NCI-H69 (cell line): ENCODE results near the gene SIPA1L3.

Experiments
- DNase-seq: peaks from one replicate; lab custom pipeline; 2025; lab: John Stamatoyannopoulos, UW

Gene SIPA1L3

DNA sequence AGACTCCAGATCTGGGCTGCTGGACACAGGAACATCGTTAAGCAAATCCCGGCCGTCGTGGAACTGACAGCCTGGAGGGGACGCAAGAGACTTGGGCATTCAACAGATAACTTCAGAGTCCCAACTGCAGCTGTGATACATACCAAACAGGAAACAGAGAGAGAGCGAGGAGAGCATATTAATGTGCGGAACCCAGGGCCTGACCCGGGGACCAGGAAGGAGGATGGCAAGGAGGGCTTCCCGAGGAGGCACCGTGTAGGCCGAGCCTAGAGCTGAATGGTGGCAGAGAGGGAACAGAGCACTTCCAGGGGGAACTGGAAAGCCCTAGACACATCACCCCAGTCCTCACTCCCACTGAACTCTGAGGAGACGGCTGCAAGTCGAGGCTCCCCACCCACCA lies 68.1 kb downstream of the SIPA1L3 start:
- no peak for DNase-seq

DNA sequence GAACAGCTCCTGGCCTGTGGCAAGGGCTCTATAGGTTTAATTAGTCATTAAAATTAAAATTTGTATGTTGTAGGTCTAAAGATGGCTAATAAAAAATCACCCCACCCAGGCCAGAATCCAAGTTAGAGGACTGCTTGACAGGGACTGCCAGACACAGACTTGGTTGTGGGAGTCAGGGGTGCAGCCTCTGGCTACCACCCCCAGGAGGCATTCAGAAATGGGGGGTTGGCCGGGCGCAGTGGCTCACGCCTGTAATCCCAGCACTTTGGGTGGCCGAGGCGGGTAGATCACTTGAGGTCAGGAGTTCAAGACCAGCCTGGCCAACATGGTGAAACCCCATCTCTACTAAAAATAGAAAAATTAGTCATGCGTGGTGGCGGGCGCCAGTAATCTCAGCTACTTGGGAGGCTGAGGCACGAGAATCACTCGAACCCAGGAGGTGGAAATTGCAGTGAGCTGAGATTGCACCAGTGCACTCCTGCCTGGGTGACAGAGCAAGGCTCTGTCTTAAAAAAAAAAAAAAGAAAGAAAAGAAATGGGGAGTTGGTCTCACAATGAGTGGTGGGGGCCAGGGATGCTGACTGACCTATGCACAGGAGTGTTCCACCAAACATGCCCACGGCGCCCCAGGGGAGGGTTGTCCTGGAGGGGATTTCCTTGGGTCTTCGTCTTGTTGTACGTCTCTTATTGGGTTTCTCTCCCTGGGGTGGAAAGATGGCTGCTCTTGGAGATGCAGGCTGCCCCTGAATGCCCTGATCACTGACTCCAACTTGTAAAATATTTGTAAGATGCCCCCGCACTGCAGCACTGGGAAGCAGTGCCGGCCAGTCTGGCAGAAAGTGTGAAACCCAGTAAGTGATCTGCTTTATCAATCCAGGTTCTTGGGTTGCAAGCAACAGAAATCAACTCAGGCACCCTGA lies 68.8 kb downstream of the SIPA1L3 start:
- DNase-seq, result no peak

DNA sequence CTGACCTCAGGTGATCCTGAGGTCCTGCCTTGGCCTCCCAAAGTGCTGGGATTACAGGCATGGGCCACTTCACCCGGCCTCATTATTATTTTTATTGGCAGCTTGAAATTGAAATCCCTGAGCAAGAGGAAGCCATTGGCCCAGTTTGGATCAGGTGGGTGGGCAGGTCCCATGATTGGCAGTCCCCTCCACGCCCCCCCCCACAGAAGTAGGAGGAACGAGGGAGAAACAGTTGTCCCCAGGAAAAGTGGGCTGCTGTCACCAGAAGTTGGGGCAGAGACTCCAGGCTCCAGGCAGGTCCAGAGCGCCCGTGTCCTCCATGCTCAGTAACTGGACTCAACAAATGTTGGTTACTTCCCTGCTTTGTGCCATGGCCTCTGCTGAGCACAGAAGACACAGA lies 70.4 kb downstream of the SIPA1L3 start:
- no peak for DNase-seq

DNA sequence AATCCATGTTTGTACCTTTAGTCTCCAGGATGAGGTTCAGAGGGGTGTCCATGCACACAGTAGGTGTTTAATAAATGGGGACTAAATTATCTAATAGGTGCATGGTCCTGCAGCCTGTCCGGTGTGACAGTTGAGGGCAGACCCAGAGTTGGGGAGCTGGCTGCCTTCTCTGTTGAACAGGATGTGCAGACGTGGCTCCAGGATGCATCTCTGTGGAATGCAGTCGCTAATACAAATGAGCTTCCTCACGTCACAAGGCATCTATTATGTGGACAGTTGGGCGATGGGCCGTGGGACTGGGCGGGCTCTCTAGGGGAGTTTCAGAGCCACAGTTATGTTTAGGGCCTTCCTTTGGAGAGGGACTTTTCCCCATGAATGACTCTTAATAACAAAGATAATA lies 71.0 kb downstream of the SIPA1L3 start:
- DNase-seq, result no peak

DNA sequence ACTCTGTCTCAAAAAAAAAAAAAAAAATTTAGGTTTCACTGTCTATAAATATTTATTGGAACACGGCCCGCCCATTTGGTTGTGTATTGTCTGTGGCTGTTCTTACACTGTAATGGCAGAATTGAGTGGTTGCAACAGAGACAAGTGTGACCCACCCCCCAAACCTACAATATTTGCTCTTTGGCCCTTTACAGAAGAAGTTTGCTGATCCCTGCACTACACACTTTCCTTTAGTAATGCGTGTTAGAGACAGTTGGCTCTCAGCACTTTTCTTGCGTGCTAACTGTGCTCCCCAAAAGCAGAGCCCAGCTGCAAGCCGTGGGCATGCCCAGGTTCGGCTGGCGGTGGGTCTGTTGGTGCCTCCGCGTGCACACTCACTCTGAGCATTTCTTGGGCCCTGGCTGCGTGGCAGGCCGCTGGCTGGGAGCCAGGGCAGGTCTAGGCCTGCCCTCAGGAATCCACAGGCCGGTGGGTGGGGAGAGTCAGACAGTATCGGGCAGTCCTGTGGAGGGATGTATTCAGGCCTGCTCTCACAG lies 72.6 kb downstream of the SIPA1L3 start:
- peak; percentile 85 for DNase-seq

DNA sequence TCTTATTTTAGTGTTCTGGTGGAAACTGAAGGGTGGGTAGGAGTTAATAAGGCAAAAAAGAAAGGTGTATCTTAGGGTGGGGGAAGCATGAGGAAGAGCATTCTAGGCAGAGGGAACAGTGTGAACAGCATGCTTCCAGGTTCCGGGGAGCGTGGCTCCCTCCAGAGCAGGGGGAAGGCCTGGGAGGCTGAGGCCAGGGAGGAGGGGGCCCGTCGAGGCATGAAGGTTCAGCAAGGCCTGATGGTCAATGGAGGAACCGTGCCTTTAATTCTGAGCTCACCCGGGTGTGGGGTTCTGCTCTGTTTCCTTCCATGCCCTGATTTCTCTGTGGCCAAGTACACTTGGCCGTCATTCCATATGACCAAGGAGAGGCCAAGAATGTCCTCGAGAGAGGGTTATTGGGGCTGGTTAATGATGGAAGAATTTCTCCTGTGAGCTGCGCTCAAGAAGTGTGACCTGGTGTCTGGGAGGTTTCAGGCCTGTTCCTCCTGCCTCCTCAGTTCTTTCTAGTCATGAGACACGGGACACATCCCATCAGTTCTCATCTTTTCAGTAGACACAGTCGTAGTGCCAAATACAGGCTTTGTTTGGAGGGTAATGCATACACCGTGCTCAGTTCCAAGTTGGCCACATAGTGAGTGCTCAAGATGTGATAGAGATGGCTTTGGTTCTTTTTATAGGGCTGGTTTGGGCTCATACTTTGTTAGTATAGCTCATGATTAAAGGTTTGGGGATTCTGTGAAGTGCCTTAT lies 73.6 kb downstream of the SIPA1L3 start:
- no peak for DNase-seq

DNA sequence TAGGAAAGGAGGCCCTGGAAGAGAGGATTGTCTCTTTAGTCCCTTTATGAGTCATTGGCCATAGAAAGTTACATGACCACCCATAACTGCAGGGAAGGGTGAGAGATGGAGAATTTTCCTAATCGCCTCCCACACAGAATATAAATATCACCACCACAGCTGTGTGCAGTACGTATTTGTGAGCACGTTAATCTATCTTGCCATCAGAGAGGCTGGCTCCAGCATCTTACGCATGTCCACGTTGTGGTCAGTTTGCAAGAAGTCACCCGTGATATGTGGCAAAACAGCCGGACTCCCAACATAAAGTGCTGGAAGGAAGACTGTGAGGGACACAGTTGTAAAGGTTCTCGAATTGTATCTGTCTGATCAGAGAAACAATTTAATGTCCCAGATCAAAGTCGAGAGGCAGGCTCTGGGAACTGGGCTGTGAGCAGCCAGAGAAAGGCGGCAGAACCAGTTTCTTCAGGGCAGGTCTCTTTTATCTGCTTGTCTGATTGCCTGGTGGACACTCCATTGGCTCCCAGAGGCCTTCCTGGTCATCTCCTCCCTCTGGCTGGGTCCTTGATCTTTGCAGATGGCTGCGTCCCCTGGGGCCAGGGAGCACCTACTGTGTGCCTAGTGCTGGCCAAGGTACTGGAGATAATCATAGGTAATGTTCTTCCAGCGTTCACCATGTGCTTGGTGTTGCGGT lies 74.9 kb downstream of the SIPA1L3 start:
- no peak for DNase-seq

DNA sequence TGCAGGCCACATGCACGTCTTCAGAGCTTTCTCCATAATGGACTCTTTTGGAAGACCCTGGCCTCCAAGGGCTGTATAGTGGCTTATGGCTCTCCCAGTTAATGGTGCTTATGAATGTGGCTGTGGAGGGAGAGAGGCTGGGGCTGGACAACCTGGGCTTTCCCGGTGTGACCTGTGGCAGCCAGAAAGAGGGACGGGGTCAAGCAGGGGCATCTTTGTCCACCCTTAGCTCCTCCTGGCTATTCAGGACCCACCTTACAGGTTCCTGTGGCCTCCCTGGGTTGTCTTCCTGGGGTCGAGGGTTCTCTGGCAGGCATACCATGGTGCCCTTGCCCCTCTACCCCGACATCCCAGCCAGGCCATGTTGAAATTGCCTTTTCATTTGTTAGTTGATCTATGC lies 75.6 kb downstream of the SIPA1L3 start:
- no peak for DNase-seq

DNA sequence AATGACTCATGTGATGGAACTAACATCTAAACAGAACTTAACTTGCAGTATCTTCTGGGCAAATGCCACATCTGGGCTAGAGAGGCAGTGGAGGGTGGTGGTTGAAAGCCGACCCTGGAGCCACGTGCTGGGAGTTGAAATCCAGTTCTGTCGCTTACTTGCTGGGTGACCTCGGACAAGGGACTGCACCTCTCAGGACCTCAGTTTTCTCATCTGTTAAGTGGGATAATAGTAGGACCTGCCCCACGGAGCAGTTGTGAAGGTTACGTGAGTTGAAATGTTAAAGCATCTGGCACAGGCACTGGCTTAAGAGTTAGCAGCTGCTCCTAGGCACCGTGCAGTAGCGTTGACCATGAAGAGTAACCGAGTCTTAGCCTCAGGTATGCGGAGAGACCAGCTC lies 76.1 kb downstream of the SIPA1L3 start:
- DNase-seq, result no peak

DNA sequence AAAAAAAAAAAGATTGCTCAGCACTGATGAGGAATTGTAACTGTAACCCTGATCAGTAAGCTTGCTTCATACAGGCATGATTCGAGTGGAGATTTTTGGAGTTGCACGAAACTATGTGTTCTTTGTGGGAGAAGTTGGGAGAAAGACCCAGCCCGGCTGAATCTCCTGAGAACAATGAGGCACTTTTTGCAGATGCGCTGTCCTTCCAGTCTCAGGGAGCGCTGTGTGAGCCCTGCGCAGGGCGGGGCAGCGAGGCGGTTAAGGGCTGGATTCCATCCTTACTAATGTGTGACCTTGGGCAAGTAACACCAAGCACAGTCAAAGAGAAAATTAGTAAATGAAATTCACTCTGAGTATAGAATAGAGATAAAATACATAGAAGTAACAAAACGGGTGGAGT lies 76.9 kb downstream of the SIPA1L3 start:
- DNase-seq, result no peak

DNA sequence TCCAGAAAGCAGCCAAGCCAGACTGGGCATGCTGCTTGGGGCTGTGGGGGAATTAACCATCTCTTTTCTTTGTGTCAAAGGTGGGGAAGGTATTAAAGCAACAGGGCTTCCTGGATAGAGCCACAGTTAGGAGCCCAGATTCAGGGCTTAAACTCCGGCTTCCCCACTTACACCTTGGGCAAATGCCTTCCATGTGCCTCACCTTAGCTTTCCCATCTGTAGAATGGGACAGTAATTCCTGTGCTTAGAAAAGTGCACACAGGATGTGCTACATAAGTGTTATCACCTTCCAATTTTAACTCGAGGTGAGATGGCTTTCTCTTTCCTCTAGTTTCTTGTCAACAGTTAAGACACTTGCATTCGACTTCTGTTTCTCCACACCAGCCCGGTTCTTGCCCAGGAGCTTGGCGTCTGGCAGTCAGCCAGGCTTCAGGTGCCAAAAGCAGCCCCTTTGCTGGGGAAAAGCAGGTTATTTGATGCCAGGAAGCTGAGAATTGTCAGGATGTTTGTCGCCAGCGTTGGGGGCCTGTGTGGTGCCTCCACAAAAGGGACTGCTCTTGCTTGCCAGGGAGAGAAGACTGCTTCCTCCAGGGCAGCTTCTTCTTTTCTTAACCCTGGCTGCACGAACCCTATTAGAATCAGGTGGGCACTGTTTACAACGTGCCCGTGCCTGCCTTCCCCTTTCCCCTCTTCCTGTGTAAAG lies 79.2 kb downstream of the SIPA1L3 start:
- DNase-seq, result peak; percentile 82

DNA sequence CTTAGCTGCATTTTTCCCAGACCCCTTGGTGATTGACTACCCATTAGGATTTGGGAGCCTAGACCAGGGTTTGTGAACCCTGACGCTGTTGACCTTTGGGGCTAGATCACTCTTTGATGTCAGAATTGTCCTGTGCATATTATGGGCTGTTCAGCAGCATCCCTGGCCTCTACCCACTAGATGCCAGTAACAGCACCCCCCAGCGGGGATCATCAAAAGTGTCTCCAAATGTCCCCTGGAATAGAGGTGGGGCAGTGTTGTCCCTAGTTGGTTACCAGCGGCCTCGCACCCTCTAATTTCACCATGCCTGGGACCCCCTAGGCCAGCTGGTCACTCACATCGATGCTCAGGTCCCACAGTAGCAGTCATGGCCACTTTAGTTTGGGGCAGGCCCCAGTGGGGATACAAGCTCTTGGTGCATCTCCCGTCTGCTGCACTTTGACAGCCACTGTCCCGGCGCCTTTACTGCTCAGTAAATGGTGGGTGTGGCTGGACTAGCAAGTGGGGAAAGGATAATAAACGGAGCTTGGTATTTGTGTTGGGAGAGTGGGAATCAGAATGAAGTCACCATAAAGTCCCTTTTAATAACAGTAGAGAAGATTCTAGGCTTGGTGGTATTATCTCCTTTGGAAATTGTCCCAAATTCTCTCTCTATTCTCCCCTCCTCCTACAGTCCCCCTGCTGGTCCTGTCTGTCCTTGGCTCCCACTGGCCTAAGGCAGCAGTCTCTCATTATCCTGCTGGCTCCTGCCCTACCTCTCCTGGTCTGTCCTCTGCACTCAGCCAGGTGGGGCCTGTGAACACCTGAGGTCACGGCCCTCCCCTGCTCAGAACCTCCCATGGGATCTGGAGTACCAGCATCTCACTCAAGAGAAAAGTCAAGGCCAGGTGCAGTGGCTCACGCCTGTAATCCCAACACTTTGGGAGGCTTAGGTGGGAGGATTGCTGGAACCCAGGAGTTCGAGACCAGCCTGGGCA lies 80.6 kb downstream of the SIPA1L3 start:
- DNase-seq, result peak; percentile 43

DNA sequence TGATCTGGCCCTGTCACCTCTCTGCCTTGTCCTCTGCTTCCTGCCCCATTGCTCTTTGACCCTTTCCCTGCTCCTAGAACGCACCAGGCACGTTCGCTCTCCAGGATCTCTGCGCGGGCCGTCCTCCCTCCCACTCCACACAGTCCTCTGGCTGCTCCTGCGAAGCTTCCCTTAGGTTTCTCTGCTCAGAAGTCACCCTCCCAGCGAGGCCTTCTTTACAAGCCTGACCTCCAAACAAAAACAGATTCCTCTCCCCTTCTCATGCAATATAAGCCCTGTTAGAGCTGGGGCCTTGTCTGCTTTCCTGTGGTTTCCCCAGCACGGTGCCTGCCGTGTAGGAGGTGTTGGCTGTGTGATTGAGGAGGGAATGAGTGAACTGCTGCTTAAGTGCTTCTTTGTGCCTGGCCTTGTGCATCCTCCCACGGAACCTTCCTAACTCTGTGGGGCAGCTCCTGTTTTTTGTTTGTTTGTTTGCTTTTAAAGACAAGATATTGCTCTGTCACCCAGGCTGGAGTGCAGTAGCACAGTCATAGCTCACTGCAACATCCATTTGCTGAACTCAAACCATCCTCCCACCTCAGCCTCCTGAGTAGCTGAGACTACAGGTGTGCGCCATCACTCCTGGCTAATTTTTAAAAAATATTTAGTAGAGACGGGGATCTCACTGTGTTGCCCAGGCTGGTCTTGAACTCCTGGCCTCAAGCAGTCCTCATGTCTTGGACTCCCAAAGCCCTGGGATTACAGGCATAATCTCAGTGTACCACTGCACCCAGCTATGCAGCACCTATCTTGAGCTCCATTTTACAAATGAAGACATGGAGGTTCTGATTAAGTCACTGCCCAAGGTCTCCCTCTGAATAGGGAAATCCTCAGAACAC lies 82.0 kb downstream of the SIPA1L3 start:
- no peak for DNase-seq

DNA sequence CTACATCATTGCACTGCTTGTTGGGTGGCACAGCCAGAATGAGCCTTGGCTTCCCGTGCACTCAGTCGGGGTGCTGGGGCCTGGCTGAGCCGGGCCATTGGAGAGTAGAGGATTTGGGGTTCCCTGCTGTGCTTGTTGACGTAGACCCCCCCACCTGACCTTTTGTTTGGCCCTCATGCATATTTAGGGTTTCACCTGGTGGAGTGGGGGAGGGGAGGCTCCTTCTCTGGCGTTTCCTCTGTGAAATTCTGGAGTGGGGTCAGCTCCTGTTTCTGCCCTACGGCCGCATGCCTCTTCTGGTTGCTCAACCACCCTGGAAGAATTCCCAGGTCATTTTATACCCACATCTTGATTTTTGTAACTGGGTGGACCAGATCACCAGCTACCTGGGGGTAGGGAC lies 82.8 kb downstream of the SIPA1L3 start:
- no peak for DNase-seq

DNA sequence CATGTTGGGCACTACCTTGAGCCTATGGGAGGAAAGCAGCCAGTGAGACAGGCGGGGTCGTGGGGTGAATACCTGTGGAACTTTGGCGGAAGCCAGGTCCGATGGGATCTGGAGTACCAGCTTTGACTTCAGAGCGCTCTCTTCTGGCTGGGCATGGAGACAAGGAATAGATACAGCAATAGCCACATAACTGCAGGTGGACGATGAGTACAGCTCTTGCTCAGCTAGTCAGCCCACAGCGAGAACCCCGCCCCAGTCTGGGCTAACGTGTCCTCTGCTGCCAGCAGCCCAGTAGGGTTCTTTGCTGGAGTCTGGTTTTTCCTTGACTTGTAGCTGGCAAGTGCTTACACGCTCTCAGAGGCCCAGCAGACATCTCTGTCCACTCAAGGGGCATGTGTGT lies 83.4 kb downstream of the SIPA1L3 start:
- no peak for DNase-seq

DNA sequence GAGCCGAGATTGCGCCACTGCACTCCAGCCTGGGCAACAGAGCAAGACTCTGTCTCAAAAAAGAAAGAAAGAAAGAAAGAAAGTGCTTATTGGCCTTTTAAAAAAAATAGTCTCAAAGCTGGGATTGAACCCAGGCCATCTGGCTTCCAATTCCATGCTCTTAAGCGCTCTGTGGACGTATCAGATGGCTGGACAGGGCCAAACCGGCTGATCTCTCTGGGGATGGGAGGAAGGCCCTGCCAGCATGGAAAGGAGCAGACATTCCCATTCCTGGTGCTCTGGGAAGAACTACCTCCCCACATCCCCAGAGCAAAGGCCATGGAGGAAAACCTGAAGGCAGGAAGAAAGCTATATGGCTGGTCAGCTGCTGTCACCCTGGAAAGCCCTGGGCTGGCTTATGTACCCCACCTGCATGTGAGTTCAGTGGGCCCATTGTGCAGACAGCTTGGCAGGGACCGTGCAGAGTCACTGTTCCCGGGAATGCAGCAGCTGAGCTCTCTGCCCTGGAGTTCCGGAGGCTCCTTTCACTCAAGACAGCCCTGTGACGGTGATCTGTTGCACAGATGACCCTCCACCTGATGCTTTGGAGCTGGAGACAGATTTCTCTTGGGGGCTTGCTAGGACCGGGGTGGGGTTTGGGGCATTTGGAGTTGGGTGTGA lies 84.3 kb downstream of the SIPA1L3 start:
- DNase-seq, result no peak

DNA sequence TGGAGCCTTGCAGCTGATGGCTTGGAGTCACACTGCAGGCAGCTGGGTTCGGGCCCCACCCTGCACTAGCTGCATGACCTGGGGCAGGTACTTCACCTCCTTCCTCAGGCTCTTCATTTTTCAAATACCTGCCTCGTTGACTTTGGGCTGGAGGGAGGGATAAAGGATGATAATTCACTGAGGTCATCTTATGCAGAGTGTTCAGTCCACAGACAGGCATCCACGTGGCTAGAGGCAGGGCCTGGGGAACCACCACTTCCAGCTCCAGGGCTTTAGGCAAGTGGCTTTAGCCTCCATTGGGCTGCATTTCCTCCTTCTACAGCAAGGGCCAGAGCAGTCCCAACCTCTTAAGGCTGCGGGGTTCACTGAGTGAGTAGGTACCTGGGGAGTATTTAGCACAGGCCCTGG lies 84.8 kb downstream of the SIPA1L3 start:
- peak; percentile 35 for DNase-seq

DNA sequence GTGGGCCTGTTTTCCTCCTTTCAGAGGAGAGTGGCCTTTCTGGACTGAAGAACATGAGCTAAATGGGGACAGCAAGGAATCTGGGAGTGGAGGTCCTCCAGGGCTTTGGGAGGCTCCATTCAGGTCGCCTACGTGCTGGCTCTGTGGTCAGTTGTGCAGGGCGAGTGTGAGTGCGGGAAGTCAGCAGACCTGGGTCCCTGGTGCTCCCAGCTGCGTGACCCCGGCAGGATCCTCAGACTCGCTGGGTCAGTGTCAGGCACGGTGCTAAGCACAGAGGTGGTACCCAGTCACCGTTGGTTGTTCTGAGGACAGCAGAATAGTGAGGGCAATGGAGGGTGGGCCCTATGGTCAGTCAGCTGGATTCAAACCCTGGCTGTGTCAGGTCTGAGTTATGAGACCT lies 85.8 kb downstream of the SIPA1L3 start:
- no peak for DNase-seq

DNA sequence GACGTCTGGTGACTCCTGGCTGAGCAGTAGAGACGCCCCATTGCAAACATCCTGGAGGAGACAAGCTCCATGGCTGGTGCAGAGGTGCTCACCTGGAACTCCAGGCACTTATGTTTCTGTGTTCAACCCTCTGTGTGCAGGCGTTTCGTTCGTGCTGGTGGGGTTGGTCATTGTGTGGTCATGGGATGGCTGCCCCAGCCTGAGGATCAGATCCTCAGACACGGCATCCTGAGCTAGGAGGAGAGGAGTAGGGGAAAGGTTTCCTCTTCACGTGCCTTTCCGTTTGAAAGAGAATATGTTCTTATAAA lies 87.8 kb downstream of the SIPA1L3 start:
- DNase-seq, result no peak
